GM18508 (cell line): ENCODE measurements around the gene SPIRE2.
"Not testable (repeated sequence)": the region's sequence is repeated elsewhere in the genome, so short reads cannot be mapped to it uniquely, and the experiment has no call there.

Experiments
- ATAC-seq: cut with Tn5 transposase; IDR thresholded peaks from one replicate; pipeline ENCODE4 v1.9.1; 2021; ENCODE audit warnings: moderate number of reproducible peaks; ENCODE audit not compliant: insufficient read depth, unreplicated experiment

Gene SPIRE2

GRCh38 chr16:89909777-89910716, 81.8 kb downstream of the SPIRE2 start:
- no peak for ATAC-seq

- ATAC-seq, result no peak
Observed at GRCh38 chr16:89910717-89911354, 82.6 kb downstream of the SPIRE2 start.

- ATAC-seq, result no peak
Observed at GRCh38 chr16:89911375-89911774, 83.1 kb downstream of the SPIRE2 start.

- no peak for ATAC-seq
Observed at GRCh38 chr16:89912143-89912542, 83.9 kb downstream of the SPIRE2 start.

DNA sequence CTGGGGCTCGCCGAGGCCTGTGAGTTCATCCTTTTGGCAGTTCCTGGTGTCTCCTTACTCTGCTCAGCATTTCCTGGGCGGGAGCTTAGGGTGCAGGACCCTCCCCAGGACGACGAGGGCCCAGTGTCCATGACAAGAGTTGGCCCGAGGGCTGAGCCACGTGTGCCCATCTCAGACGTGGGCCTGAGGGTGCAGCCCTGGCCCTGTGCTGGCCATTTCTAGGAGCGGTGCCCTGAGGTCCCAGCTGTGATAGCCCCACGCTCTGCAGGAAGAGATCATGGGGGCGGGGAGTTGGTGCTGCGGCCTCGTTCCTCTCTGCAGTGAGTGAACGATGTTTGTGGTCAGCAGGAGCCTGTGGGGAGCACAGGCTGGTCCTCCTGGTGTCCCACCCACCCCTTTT, 84.4 kb downstream of the SPIRE2 start:
- ATAC-seq, result no peak

- ATAC-seq, result no peak
Observed at GRCh38 chr16:89913408-89914387, 85.4 kb downstream of the SPIRE2 start.

DNA sequence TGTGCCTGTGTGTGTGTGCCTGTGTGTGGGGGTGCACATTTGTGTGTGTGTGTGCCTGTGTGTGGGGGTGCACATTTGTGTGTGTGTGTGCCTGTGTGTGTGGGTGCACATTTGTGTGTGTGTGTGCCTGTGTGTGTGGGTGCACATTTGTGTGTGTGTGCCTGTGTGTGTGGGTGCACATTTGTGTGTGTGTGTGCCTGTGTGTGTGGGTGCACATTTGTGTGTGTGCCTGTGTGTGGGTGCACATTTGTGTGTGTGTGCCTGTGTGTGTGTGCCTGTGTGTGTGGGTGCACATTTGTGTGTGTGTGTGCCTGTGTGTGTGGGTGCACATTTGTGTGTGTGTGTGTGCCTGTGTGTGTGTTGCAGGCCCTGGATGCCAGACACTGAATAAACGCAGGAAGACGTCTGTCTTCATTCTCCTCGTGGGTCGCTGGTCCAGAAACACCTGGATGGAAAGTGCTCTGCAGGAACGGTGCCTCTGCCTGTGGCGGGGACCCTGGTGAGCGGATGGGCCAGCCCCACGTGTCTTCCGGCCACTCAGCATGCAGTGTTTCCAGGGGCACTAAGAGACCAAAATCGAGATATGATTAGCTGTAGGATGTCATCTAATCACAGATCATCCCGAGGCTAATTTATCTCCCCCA, 86.5 kb downstream of the SPIRE2 start:
- ATAC-seq, result not testable (repeated sequence)

DNA sequence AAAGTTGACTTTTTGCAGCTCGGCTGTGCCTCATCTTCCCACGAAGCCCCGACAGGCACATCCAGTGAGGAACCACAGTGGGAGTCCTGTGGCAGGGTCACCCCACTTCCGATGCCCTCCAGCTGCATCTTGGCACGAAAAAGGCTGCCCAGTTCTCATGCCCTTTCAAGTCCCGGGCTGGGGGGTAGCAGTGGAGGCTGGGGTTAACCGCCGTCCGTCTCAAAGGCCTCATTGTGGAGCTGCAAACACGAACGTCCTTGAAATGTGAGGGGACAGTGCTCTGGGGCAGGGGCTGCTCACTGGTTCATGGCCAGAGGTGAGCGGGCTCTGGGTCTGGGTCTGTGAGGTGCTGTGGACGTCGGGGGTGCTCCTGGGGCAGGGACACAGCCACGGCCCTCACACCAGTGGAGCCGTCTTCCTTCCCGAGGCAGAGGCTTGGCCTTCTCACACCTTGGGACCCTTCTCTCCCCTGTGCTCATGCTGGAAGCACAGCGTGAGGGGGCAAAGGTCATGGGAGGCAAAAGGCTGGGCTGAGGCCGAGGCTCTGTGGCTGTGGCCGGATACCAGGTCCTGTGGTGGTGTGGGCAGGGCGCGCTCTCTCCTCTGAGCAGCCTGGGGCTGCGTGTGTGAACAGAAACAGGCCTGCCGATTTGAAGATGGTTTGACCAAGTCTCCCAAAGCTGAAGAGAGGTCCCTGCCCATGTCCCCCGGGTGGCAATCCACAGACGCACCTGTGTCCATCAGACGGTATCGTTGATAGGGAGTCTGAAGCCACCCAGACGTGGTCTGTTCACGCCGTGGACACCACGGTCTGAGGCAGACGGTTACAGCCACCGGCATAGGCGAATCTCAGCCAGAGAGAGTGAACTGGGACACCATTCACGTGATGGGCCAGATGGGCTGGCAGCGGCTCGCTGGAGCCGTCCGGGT, 87.3 kb downstream of the SPIRE2 start:
- no peak for ATAC-seq

GRCh38 chr16:89917773-89918452, 89.6 kb downstream of the SPIRE2 start:
- ATAC-seq, result no peak

DNA sequence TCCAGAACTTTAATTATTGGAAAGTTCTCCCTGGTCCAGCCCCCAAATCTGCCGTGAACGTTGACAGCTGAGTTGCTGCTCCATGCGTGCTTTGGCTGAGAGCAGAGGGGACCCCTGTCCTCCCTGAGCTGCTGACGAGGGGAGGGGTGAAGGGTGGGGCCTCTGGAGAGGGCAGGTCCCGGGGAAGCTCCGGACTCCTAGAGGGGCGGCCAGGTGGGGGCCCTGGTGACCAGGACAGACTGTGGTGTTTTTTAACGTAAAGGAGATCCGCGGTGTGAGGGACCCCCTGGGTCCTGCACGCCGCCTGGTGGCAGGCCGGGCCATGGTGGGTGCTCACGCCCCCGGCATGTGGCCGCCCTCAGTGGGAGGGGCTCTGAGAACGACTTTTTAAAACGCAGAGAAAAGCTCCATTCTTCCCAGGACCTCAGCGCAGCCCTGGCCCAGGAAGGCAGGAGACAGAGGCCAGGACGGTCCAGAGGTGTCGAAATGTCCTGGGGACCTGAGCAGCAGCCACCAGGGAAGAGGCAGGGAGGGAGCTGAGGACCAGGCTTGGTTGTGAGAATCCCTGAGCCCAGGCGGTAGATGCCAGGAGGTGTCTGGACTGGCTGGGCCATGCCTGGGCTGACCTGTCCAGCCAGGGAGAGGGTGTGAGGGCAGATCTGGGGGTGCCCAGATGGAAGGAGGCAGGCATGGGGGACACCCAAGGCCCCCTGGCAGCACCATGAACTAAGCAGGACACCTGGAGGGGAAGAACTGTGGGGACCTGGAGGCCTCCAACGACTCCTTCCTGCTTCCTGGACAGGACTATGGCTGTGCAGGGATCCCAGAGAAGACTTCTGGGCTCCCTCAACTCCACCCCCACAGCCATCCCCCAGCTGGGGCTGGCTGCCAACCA, 90.4 kb downstream of the SPIRE2 start, which contains the start of gene MC1R:
MC1R (plus strand) TSS at position 410 of the 895 bp plus-strand sequence; CDS start at position 807, 397 bp downstream.
- no peak for ATAC-seq

DNA sequence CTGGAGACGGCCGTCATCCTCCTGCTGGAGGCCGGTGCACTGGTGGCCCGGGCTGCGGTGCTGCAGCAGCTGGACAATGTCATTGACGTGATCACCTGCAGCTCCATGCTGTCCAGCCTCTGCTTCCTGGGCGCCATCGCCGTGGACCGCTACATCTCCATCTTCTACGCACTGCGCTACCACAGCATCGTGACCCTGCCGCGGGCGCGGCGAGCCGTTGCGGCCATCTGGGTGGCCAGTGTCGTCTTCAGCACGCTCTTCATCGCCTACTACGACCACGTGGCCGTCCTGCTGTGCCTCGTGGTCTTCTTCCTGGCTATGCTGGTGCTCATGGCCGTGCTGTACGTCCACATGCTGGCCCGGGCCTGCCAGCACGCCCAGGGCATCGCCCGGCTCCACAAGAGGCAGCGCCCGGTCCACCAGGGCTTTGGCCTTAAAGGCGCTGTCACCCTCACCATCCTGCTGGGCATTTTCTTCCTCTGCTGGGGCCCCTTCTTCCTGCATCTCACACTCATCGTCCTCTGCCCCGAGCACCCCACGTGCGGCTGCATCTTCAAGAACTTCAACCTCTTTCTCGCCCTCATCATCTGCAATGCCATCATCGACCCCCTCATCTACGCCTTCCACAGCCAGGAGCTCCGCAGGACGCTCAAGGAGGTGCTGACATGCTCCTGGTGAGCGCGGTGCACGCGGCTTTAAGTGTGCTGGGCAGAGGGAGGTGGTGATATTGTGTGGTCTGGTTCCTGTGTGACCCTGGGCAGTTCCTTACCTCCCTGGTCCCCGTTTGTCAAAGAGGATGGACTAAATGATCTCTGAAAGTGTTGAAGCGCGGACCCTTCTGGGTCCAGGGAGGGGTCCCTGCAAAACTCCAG, 91.5 kb downstream of the SPIRE2 start:
- no peak for ATAC-seq

GRCh38 chr16:89920723-89921122, 92.4 kb downstream of the SPIRE2 start:
- ATAC-seq, result no peak
